IMR-90 (cell line): Measurements from ENCODE around the gene SIK2. TPM values are rescaled to one million over a fixed set of nuclear protein-coding genes. Genes with fewer than 3 reads are reported as not detected.

Experiments used
- ATAC-seq: fragments of 200-7000 bp; cut with Tn5 transposase; 2 replicates; pipeline ENCODE4 v1.9.1; 2020; ENCODE audit warnings: low read depth, mild to moderate bottlenecking, moderate library complexity
- BruUV-seq: library from RNA; stranded (reverse); fragments of 400-500 nt; replicated peaks from 2 replicates; lab custom pipeline; 2021; lab: Mats Ljungman, UMichigan
- CTCF ChIA-PET: fragments of 300-600 bp; formaldehyde crosslinking; extraction: SDS; loops from one replicate; lab custom pipeline; 2021; ENCODE audit warnings: antibody characterized with exemption; lab: Yijun Ruan, JAX
- POLR2A ChIA-PET: fragments of 300-600 bp; sonication (Branson Sonifier 250); formaldehyde crosslinking; loops from one replicate; lab custom pipeline; 2022; ENCODE audit warnings: antibody characterized with exemption; ENCODE audit not compliant: unreplicated experiment; lab: Charles Lee
- DNase-seq: peaks from one replicate; pipeline ENCODE4 v3.0.0; 2013
- H2AFZ ChIP-seq: replicated peaks from 2 replicates; pipeline ENCODE3; 2013; ENCODE audit warnings: low read length, mild to moderate bottlenecking; ENCODE audit not compliant: poor library complexity
- H2AK5ac ChIP-seq: 2 replicates; pipeline ENCODE4 v1.6.1; 2013; ENCODE audit warnings: low read depth, low read length, inconsistent platforms
- H2AK9ac ChIP-seq: replicated peaks from 2 replicates; pipeline ENCODE3; 2013; ENCODE audit warnings: mild to moderate bottlenecking, low read depth, low read length, moderate library complexity; ENCODE audit not compliant: poor library complexity
- H2BK120ac ChIP-seq: 2 replicates; pipeline ENCODE4 v1.6.1; 2013; ENCODE audit warnings: low read depth, low read length, inconsistent platforms
- H2BK15ac ChIP-seq: 3 replicates; pipeline ENCODE4 v1.6.1; 2013; ENCODE audit warnings: low read depth, low read length, inconsistent platforms
- H2BK20ac ChIP-seq: 2 replicates; pipeline ENCODE4 v1.6.1; 2013; ENCODE audit warnings: low read depth, mild to moderate bottlenecking, inconsistent platforms, low read length, moderate library complexity
- H2BK5ac ChIP-seq: 2 replicates; pipeline ENCODE4 v1.6.1; 2013; ENCODE audit warnings: mild to moderate bottlenecking, low read depth, low read length, inconsistent platforms; ENCODE audit not compliant: poor library complexity, severe bottlenecking
- H3K14ac ChIP-seq: replicated peaks from 2 replicates; pipeline ENCODE4 v1.6.1; 2013; ENCODE audit warnings: low read depth, low read length, inconsistent platforms
- H3K18ac ChIP-seq: 2 replicates; pipeline ENCODE4 v1.6.1; 2013; ENCODE audit warnings: low read depth, low read length, control low read depth
- H3K23ac ChIP-seq: 2 replicates; pipeline ENCODE4 v1.6.1; 2013; ENCODE audit warnings: low read depth, low read length, inconsistent platforms
- H3K27ac ChIP-seq: 2 replicates; pipeline ENCODE4 v1.5.1; 2013; ENCODE audit warnings: mild to moderate bottlenecking, control low read depth, low read length; ENCODE audit not compliant: insufficient read depth
- H3K27me3 ChIP-seq: 2 replicates; pipeline ENCODE4 v1.6.1; 2013; ENCODE audit warnings: low read length; ENCODE audit not compliant: control insufficient read depth, insufficient read depth
- H3K36me3 ChIP-seq: 2 replicates; pipeline ENCODE4 v1.6.1; 2013; ENCODE audit warnings: low read length, mixed read lengths; ENCODE audit not compliant: control insufficient read depth, insufficient read depth
- H3K4ac ChIP-seq: 2 replicates; pipeline ENCODE4 v1.6.1; 2013; ENCODE audit warnings: low read depth, low read length, inconsistent platforms
- H3K4me1 ChIP-seq: 2 replicates; pipeline ENCODE4 v1.6.1; 2013; ENCODE audit warnings: low read length, mixed read lengths; ENCODE audit not compliant: control insufficient read depth, insufficient read depth
- H3K4me2 ChIP-seq: 2 replicates; pipeline ENCODE4 v1.6.1; 2013; ENCODE audit warnings: low read depth, mild to moderate bottlenecking, control low read depth, low read length, moderate library complexity
- H3K4me3 ChIP-seq: 2 replicates; pipeline ENCODE4 v1.5.1; 2013; ENCODE audit warnings: low read depth, mild to moderate bottlenecking, control low read depth, low read length, moderate library complexity; ENCODE audit not compliant: insufficient read depth
- H3K56ac ChIP-seq: 2 replicates; pipeline ENCODE4 v1.6.1; 2013; ENCODE audit warnings: low read length, inconsistent platforms; ENCODE audit not compliant: insufficient read depth; ENCODE audit errors: extremely low read depth
- H3K79me1 ChIP-seq, 2 experiments: 2 replicates each; pipeline ENCODE4 v1.6.1; 2013; ENCODE audit warnings: low read length in 2 of 2, inconsistent platforms in 1 of 2, low read depth in 1 of 2
- H3K9ac ChIP-seq: 2 replicates; pipeline ENCODE4 v1.6.1; 2013; ENCODE audit warnings: low read depth, low read length, control low read depth
- H3K9me1 ChIP-seq: 2 replicates; pipeline ENCODE4 v1.6.1; 2013; ENCODE audit warnings: low read length, inconsistent platforms; ENCODE audit not compliant: insufficient read depth
- H3K9me3 ChIP-seq: 2 replicates; pipeline ENCODE4 v1.6.1; 2013; ENCODE audit warnings: low read length; ENCODE audit not compliant: control insufficient read depth, insufficient read depth
- H4K20me1 ChIP-seq: 2 replicates; pipeline ENCODE4 v1.6.1; 2013; ENCODE audit warnings: low read length, inconsistent platforms; ENCODE audit not compliant: insufficient read depth
- H4K5ac ChIP-seq: 2 replicates; pipeline ENCODE4 v1.6.1; 2013; ENCODE audit warnings: mild to moderate bottlenecking, low read depth, low read length, control low read depth
- H4K8ac ChIP-seq, 2 experiments: 2 replicates each; pipeline ENCODE4 v1.6.1; 2013; ENCODE audit warnings: low read depth in 2 of 2, low read length in 2 of 2, control low read depth in 1 of 2, inconsistent platforms in 1 of 2
- H4K91ac ChIP-seq: 2 replicates; pipeline ENCODE4 v1.6.1; 2013; ENCODE audit warnings: low read depth, low read length, inconsistent platforms; ENCODE audit not compliant: insufficient read depth
- BHLHE40 ChIP-seq: fragments of 150-350 bp; IDR thresholded peaks from 2 replicates; pipeline ENCODE4 v1.6.1; 2016; ENCODE audit warnings: mild to moderate bottlenecking, low read depth, low read length
- CHD1 ChIP-seq: IDR thresholded peaks from 2 replicates; pipeline ENCODE4 v1.6.1; 2012; ENCODE audit warnings: low read depth, low read length, improper control_type of control experiment
- ELK1 ChIP-seq: fragments of 150-350 bp; IDR thresholded peaks from 2 replicates; pipeline ENCODE4 v1.6.1; 2016; ENCODE audit warnings: low read depth, mild to moderate bottlenecking, low read length, moderate library complexity, borderline replicate concordance
- MXI1 ChIP-seq: IDR thresholded peaks from 2 replicates; pipeline ENCODE4 v1.6.1; 2012; ENCODE audit warnings: low read depth, mild to moderate bottlenecking, low read length, moderate library complexity, borderline replicate concordance
- RAD21 ChIP-seq: IDR thresholded peaks from 2 replicates; pipeline ENCODE4 v1.6.1; 2012; ENCODE audit warnings: low read length, improper control_type of control experiment
- RFX5 ChIP-seq: IDR thresholded peaks from 2 replicates; pipeline ENCODE4 v1.8.0; 2012; ENCODE audit warnings: low read depth, mild to moderate bottlenecking, low read length, moderate library complexity
- SMC3 ChIP-seq: fragments of 150-350 bp; IDR thresholded peaks from 2 replicates; pipeline ENCODE4 v1.6.1; 2016; ENCODE audit warnings: low read depth, mild to moderate bottlenecking, antibody characterized with exemption, low read length, moderate library complexity
- USF2 ChIP-seq: fragments of 150-350 bp; IDR thresholded peaks from 2 replicates; pipeline ENCODE4 v1.6.1; 2017; ENCODE audit warnings: mild to moderate bottlenecking, antibody characterized with exemption, low read length, low read depth
- WGBS, 2 experiments: methylation state at CpG; one replicate each; pipeline versions ENCODE4 v1.1.5 to v1.1.7; 2013; ENCODE audit warnings: missing lambda C conversion rate in 2 of 2; ENCODE audit not compliant: insufficient read length in 1 of 2; ENCODE audit errors: extremely low coverage in 2 of 2; 5-methylcytosine and 5-hydroxymethylcytosine counted together
- dilution Hi-C: fragments of 300-500 bp; cut with HindIII; formaldehyde crosslinking; loops from one replicate; pipeline ENCODE4 v1.14.3; 2018; ENCODE audit warnings: low sequenced_read_pairs; ENCODE audit not compliant: unreplicated experiment
- in situ Hi-C: fragments of 300-500 bp; cut with MboI; formaldehyde crosslinking; loops from 3 replicates; pipeline ENCODE4 v1.14.3; 2019; ENCODE audit warnings: low sequenced_read_pairs, inconsistent platforms, mixed read lengths
- intact Hi-C: fragments of 100-400 bp; cut with micrococcal nuclease; formaldehyde crosslinking; loops from 2 replicates; pipeline ENCODE4 v1.10.0; 2022
- polyA plus RNA-seq, 3 experiments: library from polyadenylated mRNA; depleted of rRNA; stranded (reverse); fragments of >200 nt; gene quantifications; 2 replicates each; pipeline ENCODE4 v1.2.3, GENCODE V29; 2012; ENCODE audit warnings: low replicate concordance in 1 of 3
- total RNA-seq: library from RNA; depleted of rRNA; stranded (reverse); fragments of >200 nt; gene quantifications from 2 replicates; pipeline ENCODE4 v1.2.3, GENCODE V29; 2012
- TF ChIP-seq, protein P1 (sequence below): conservative IDR thresholded peaks from 2 replicates; pipeline ENCODE4 v1.5.1; 2012; ENCODE audit warnings: mild to moderate bottlenecking, low read depth, low read length, improper control_type of control experiment

The SIK2 gene
- total and polyA plus RNA-seq, 2 of the 4 experiments (the other 2 are of a cell fraction): 7.9 to 10.4 TPM

DNA sequence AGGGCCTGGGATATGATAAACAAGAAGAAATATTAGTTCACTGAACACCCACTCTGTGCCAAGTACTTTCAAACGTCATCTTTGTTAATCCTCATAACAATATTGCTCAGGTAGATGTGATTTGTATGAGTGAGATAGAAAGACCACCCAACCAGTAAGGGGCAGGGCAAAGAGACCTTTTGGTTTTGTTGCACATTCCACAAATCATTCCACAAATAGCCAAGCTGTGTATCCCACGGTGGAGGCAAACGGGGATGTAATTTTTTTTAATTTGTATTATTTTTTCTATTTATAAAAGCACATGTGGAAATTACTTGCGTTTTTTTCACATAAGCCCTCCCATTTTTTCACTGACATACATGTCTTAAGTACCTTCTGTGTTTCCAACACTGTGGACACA is 32.8 kb upstream of the SIK2 start:
- ChIA-PET POLR2A (no interaction called here), CTCF (interaction anchor here (1.2 to 1.4 kb wide), 2 partner anchors 16 to 17 kb away, joined by 3 to 4 read pairs; no protein-coding TSS in a partner anchor)

More for the DNA sequence above, 32.8 kb upstream of the SIK2 start:
- H3K27me3 ChIP-seq: no peaks in the 10 kb centered on the region
- H2AK5ac ChIP-seq: no peak overlapping the region
- H2BK5ac ChIP-seq: peak overlapping the region; percentile 28
- BruUV-seq: no TSS peak
- H3K36me3 ChIP-seq: no peaks in the 10 kb centered on the region
- dilution Hi-C loops (no loop called here), in situ Hi-C loops (no loop called here), intact Hi-C loops (no loop called here)
- peak overlapping the region; percentile 18; the same call in 1 of the 2 replicates for H4K5ac ChIP-seq
- no peak overlapping the region for H3K4me3 ChIP-seq
- H3K4ac ChIP-seq: no peak overlapping the region
- ATAC-seq (no peak), DNase-seq (peak; percentile 32)
- no CpG with 5 or more reads among the region's 4 CpGs for WGBS, 2 experiments
- H3K4me1 ChIP-seq: peaks cover 13% of the 10 kb centered on the region
- peak overlapping the region; percentile 48; the same call in 1 of the 2 replicates for H4K91ac ChIP-seq
- H2AFZ ChIP-seq: no peak overlapping the region
- 0 out of 2 replicates have a peak overlapping the region, but pooled peaks have one; percentile 22 for H3K23ac ChIP-seq
- H4K8ac ChIP-seq: peak overlapping the region in 1 of 2 experiments; percentile 35; a peak in 2 of 4 replicates
- no peak overlapping the region; the same call in 1 of the 2 replicates for H3K4me2 ChIP-seq
- H4K20me1 ChIP-seq: no peaks in the 10 kb centered on the region
- peak overlapping the region; percentile 31; the same call in 1 of the 3 replicates for H2BK15ac ChIP-seq
- H2BK20ac ChIP-seq: peak overlapping the region; percentile 66; the same call in 1 of the 2 replicates
- H3K14ac ChIP-seq: peak overlapping the region; percentile 47
- TF ChIP-seq ELK1: no peak
- TF ChIP-seq SMC3: no peak
- no peak for TF ChIP-seq RAD21
- TF ChIP-seq, protein P1, sequence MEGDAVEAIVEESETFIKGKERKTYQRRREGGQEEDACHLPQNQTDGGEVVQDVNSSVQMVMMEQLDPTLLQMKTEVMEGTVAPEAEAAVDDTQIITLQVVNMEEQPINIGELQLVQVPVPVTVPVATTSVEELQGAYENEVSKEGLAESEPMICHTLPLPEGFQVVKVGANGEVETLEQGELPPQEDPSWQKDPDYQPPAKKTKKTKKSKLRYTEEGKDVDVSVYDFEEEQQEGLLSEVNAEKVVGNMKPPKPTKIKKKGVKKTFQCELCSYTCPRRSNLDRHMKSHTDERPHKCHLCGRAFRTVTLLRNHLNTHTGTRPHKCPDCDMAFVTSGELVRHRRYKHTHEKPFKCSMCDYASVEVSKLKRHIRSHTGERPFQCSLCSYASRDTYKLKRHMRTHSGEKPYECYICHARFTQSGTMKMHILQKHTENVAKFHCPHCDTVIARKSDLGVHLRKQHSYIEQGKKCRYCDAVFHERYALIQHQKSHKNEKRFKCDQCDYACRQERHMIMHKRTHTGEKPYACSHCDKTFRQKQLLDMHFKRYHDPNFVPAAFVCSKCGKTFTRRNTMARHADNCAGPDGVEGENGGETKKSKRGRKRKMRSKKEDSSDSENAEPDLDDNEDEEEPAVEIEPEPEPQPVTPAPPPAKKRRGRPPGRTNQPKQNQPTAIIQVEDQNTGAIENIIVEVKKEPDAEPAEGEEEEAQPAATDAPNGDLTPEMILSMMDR: no peak
- no peak for TF ChIP-seq CHD1
- no peak for TF ChIP-seq BHLHE40
- TF ChIP-seq RFX5: no peak
- no peak for TF ChIP-seq USF2
- TF ChIP-seq MXI1: no peak
- H3K9me1 ChIP-seq: peaks cover 19% of the 10 kb centered on the region
- H3K79me1 ChIP-seq: no peaks in the 10 kb centered on the region
- no peak overlapping the region for H3K9ac ChIP-seq
- H3K27ac ChIP-seq: no peak overlapping the region
- no peak overlapping the region for H2AK9ac ChIP-seq
- H2BK120ac ChIP-seq: peak overlapping the region; percentile 54
- no peaks in the 10 kb centered on the region for H3K9me3 ChIP-seq
- no peak overlapping the region for H3K56ac ChIP-seq
- H3K18ac ChIP-seq: peak overlapping the region; percentile 39; the same call in 1 of the 2 replicates
